SW480 (cell line): ENCODE data around the gene MAP3K19.
"Not testable (repeated sequence)": the region's sequence is repeated elsewhere in the genome, so short reads cannot be mapped to it uniquely, and the experiment has no call there.

Source experiments
- DNase-seq: peaks from one replicate; pipeline ENCODE4 v3.0.0-alpha.2; 2016; ENCODE audit warnings: low spot score

The MAP3K19 gene

DNA sequence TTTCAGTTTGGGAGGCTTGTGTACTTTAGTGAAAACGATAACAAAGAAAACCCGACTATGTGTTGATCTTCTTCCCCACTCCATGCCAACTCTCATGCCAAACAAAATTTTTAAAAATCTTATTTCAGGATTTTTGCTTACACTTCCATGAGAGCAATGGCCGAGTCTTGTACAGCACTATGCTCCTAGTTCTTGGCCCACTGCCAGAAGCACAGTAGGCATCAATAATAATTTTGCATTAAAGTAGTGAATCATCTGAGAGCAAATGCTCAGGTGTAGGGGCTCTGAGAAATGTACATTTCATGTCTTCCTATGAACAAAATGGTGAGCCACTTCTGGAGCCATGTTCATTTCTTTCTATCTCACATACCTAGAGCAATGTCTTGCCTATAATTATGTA is 62.2 kb downstream of the MAP3K19 start:
- DNase-seq, result no peak

DNA sequence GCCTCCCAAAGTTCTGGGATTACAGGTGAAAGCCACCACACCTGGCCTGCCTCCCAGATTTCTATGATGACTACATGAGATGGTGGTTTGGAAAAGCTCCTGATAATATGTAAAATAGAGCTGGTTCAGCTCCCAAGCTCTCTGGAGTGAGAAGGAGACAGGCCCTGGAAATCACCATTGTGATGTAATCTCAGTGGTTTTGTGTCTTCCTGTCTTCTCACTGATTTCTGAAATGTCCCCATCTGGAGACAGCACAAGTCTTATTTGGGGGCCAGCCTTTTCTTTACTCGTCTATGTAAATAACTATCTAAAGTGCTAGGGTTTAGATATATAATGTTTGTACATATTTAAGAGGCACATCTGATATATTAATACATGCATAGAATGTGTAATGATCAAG is 64.6 kb downstream of the MAP3K19 start:
- no peak for DNase-seq

DNA sequence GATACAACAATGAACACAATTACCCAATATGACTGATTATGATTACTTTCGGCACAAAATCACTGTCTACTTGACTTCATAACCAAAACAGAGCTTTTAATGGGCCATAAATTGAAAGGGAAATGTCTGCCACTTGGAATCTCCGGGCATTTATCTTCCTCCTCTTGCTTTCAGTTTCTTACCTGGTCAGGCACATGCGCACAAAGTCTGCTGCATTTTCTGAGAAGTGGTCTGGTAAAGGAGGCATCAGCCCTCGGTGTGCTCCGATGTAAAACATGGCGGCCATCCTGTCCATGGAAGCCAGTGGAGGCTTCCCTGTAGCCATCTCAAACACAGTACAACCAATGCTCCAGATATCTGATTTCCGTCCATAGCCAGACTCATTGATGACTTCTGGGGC is 66.6 kb downstream of the MAP3K19 start:
- DNase-seq, result no peak

DNA sequence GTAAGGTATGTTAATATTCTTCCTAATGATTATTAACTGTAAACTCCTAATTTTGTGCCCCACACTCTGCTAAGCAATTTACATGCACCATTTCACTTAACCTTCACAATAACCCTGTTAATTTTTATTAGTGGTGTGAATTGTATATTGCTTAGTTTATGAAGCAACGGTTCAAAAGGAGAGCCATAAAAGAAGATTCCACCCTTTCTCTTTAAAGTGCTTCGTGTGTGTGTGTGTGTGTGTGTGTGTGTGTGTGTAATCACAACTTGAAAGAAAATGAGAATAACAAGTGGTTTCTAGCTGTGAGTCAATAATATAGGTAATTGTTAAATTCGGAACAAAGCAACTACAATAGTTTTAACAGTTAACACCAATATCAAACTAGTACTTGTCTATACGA is 68.0 kb downstream of the MAP3K19 start:
- no peak for DNase-seq

DNA sequence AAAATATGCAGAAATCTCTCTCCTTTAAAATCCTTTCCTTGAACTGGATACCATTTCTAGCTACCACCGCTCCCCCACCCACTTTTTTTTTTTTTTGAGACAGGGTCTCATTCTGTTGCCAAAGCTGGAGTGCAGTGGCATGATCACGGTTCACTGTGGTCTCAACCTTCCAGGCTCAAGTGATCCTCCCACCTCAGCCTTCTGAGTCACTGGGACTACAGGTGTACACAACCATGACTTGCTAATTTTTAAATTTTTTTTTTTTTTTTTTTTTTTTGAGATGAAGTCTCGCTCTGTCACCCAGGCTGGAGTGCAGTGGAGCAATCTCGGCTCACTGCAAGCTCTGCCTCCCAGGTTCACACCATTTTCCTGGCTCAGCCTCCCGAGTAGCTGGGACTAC is 70.1 kb downstream of the MAP3K19 start:
- not testable (repeated sequence) for DNase-seq

DNA sequence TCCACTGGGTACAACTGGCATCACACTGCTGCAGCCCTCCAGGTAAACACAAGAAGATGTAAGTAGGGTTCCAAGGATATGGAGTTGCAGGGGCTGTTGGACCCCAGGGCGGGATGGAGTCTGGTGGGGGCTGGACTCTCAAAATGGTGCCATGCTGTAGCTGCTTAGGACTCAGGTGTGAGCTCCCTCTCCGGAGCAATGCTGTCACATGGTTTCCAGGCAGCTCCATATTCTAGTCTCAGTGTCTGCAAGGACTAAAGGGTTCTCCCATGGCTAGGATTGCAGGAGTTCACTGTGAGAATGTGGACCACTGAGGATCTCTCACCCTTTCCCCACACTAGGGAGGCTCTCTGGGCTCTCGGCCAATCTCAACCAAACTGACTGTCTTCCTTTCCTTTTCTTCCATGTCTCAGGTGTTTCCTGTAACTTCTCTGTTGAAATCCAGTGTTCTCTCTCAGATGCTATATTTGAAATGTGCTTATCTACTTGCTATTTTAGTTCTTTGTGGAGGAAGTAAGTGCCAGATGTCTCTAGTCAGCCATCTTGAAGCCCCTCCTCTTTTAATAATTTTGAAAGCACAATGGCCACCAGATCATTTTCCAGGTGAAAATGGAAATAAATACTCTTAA is 71.1 kb downstream of the MAP3K19 start:
- DNase-seq, result no peak

DNA sequence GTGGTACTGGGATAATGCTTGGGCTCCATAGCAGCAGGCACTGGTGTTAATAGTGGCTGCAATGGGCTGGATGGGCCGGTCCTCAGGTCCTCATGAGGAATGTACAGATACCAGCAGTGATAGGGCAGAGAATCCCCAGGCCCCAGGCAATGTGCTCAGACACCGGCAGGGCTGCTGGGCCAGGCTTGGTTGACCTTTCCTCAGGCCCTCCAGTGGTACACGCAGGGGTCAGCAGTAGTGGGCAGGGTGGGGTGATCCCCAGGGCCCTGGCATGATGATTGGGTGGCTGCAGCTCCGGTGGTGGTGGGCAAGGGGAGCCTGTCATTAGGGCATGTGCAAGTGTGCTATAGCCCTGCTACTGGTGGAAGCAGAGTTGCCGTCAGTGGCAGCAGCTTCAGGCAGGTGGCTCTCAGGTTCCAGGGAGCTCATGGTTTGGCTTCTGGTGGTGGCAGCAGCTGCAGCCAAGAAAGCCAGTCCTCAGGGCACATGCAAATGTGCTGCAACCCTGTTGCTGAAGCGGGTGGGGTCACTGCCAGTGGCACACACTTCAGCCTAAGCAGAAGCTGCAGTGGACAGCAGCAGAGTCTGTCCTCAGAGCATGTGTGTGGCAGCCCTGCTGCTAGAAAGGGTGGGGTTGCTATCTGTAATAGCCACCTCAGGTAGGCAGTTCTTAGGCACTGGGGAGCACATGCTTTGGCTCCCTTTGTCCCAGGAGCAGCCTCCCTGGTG is 71.8 kb downstream of the MAP3K19 start:
- no peak for DNase-seq

DNA sequence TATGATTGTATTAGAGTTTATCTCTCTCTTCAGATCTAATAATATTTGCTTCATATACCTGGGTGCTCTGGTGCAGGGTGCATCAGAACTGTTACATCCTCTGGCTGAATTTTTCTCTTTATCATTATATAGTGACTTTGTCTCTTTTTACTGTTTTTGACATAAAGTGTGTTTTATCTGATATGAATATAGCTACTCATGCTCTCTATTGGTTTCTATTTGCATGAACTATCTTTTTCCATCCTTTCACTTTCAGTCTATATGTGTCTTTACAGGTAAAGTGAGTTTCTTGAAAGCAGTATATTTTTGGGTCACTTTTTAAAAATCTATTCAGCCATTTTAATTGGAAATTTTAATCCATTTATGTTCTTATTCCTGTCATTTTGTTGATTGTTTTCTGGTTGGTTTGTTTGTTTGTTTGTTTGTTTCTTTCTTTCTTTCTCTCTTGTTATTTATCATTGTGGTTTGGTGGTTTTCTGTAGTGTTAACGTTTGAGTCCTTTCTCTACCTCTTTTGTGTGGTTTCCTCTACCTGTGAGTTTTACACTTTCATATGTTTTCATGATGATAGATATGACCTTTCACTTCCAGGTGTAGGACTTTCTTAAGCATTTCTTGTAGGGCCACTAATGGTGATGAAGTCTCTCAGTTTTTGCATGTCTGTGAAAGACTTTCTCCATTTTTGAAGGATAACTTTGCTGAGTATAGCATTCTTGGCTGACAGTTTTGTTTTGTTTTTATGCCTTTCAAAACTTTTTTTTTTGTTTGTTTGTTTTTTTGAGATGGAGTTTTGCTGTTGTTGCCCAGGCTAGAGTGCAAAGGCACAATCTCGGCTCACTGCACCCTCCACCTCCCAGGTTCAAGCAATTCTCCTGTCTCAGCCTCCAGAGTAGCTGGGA is 73.8 kb downstream of the MAP3K19 start:
- no peak for DNase-seq

DNA sequence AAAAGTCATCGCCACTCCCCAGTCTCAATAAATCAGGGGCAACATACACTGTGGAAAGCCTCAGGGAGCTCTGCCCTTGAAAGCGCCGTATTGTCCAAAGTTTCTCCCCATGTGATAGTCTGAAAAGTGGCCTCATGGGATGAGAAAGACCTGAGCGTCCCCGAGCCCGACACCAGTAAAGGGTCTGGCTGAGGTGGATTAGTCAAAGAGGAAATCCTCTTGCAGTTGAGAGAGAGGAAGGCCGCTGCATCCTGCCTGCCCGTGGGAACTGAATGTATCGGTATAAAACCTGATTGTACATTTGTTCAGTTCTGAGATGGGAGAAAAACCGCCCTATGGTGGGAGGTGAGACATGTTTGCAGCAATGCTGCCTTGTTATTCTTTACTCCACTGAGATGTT is 80.1 kb downstream of the MAP3K19 start:
- not testable (repeated sequence) for DNase-seq

DNA sequence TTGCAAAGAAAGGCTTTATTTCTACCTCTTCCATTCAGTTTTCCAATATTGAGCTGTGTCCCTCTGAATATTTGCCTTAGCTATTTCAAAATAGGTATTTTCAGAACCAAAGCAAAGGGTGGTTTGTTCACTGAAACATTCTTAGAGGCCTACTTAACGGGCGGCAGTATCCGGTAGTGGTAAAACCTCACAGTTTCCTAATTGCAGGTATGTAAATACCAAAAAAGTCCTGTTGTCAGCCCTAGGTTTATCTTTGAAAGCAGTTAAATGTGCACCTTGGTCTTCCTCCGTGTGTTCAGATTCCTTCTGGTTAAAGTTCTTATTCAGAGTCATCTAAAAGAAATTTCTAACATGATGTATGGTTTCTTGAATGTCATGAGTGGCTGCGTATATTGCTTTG is 89.8 kb downstream of the MAP3K19 start:
- no peak for DNase-seq

DNA sequence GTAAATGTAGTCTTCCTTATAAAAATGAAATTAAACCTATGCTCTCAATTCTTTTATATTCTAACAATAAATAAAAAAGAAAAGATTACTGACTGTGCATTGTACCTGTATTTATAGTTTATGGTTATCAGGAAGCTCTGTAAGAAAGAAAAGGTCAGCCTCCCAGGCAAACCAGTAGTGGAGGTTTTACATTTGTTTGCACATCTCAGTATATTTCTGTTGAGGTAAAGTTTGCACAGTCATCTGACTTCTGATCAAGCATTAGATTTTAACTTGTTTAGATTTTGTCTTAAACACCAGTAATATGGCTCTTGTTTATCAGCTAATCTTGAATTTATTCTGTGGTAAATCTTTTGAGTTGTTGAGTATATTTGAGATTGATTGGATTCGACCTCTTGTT is 91.5 kb downstream of the MAP3K19 start:
- no peak for DNase-seq

DNA sequence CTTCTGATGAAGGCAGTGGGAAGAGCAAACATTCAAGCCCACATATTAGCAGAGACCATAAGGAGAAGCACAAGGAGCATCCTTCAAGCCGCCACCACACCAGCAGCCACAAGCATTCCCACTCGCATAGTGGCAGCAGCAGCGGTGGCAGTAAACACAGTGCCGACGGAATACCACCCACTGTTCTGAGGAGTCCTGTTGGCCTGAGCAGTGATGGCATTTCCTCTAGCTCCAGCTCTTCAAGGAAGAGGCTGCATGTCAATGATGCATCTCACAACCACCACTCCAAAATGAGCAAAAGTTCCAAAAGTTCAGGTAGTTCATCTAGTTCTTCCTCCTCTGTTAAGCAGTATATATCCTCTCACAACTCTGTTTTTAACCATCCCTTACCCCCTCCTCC is 93.2 kb downstream of the MAP3K19 start:
- no peak for DNase-seq

DNA sequence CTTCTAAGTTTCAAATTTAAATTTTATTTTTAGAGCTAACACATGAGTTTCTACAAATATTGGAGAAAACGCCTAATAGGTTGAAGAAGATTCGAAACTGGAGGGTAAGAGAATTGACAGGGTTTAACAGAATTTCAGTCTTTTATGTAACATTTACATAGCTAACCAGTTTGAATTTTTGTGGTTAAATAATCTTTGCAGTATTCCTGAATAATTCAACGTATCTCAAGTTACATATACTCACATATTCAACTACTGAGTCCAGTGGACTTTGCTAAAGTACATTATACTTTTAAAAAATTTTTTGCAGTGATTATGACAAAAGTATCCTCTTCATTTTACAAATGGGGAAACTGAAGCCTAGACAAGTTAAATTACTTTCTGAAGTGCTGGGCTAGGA is 94.6 kb downstream of the MAP3K19 start:
- no peak for DNase-seq

DNA sequence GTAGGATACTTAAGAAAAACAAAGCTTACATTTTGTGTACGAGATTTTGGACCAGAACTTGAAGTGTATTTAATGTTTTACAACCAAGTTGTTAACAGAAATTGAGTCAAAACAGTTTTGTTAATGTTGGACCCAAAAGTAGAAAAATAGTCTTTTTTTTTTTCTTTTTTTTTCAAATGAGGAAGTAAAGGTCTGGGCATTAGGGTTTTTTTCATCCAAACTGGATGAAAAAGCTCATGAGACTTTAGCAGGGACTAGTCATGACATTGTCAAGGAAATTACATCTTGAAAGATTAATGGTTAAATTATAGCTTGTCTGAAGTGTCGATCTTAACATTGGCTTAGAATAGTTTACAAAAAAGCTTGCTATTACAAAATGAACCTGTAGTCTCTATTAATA is 96.4 kb downstream of the MAP3K19 start:
- DNase-seq, result no peak

DNA sequence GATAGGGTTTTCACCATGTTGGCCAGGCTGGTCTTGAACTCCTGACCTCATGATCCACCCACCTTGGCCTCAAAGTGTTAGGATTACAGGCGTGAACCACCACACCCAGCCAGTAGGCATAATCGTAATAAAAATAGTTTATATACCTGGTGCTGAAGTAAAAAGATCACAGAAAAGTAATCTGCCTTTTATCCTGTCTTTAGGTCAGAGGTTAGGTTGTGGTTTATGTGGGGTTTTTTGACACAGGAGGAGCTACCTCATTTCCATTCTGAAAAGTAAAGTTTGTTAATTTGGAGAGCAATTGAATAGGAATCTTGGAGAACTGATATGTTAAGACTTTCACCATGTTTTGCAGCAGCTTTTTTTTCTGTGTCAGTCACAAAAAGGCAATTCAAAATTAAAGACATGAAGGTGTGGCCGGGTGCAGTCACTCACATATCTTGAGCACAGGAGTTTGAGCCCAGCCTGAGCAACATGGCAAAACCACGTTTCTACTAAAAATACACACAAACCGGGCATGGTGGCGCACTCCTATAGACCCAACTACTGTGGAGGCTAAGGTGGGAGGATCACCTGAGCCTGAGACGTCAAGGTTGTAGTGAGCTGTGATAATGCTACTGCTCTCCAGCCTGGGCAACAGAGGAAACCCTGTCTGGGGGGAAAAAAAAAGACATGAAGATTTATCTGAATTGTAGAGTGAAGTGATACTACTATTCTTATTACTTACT is 97.1 kb downstream of the MAP3K19 start:
- no peak for DNase-seq

DNA sequence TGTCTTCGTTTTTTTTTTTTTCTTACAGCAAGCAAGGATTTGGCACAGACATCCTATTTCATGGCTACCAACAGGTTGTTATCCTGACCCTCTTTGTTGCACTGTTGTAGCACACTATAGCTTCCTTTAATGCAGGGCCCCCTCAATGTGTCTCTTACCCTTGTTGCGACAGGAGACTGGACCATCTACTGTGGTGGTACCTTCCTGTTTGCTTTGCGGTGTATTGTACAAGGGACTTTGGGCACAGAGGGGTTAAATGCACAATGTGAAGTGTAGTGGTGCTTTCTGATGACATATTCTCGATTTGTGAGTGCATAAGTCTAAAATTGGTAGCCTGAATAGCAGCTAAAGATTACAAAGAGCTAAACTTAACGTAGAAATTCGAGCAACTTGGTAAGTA is 101.2 kb downstream of the MAP3K19 start:
- DNase-seq, result no peak

DNA sequence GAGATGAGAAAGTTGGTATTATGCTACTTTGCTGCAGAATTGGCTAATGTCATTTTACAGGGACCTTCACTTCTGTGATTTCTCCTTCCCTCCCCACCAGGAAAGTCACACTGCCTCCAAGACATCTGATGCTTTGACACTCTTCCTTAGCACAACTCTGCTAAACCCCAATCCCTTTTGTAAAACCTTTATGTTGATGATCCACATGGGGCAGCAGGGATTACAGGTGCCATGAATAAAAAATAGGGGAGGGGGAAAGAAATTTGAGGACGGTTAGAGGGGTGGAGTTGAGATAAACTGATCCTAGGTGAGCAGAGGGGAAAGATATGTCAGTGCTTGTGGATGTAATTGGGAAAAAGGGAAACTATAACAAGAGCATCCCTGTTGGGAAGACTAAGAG is 102.3 kb downstream of the MAP3K19 start:
- DNase-seq, result no peak

DNA sequence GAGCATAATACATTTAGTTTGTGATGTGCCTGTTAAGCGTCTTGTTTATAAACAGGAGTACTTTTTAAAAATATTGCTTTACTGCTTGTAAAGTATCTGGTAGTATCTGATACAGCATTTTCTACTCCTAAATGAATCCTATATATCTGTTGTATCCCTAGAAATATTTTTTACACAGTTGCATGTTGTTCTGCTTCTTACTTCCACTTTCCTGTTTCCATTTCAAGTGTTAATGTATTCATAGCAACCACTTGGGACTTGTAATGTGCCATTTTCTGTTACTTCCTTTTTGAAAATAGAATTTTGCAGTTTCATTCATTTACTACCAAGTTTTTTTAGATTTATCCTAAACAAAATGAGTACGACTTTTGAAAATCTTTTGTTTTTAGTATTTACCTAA is 103.7 kb downstream of the MAP3K19 start:
- no peak for DNase-seq

DNA sequence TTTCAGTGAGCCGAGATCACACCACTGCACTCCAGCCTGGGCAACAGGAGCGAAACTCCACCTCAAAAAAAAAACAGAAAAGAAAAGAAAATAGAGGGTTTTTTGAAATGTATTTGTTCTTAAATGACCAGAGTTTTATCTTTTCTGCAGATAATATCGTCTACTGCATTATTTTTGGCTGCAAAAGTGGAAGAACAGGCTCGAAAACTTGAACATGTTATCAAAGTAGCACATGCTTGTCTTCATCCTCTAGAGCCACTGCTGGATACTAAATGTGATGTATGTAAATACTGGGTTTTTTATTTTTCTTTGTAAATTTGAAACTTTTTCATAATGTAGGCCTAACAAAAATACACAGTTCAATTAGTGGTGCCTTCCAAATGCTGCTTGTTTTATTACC is 110.6 kb downstream of the MAP3K19 start:
- no peak for DNase-seq

DNA sequence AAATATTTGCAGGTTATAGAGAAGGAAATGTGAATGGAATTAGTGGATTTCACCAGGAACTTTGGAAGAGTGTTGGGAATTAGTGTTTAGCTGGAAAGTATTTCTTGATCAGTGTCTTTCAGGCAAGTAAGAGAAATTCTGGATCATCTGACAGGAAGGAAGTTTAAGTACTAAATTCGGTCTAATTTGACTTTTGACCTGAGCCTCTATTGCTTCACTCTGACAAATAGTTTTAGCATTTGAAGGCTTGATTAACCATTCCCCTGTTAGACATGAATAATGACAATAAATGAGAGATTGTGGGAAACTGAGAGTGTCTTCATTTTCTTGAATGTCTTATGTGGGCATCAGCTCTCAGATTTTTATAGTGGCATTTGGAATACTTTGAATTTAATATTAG is 112.6 kb downstream of the MAP3K19 start:
- DNase-seq, result no peak

DNA sequence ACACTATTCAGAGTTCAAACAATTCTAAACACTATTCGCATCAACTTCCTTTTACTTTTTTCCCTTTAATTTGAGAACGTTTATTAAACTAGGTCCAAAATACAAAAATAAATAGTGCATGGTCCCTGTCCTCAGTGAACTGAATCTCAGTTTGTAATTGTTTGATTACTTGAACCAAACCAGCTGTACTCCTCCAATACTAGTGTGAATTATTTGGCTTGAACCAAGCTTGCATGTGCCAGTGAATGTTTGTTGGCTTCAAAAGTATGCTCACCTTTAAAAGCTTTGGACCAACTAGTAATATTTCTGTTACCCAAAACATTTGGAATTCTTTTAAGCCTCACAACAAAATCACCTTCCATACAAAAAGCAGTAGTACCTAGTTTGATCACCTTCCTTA is 113.1 kb downstream of the MAP3K19 start:
- DNase-seq, result no peak

DNA sequence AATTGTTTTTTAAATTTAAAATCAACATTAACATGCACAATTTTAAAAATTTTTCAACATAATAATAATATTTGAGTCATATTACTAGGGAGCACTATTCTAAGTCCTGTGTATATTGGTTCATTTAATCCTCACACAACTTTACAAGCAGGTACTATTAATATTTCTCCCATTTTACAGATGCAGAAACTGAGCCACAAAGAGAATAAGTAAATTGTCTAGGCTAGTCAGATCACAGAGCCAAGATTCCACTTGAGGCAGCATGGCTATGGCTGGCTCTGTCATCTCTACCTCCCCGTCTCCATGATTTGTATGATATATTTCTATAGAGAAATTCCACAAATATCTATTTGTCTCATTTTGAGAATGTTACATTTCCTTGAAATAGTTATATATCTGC is 113.5 kb downstream of the MAP3K19 start:
- no peak for DNase-seq
